EH (cell line): ENCODE data around the gene CLIC5.
A peak's percentile ranks its signal among the peaks of the same experiment; 100 is the strongest.

Experiments used
- DNase-seq: peaks from one replicate; pipeline ENCODE4 v3.0.0-alpha.2; 2015; ENCODE audit warnings: low read depth

The CLIC5 gene

GRCh38 chr6:46015119-46015968, at the start of gene CLIC5:
CLIC5 (minus strand) TSS chr6:46015860; CDS start chr6:46015542, 318 bp downstream.
- no peak for DNase-seq

GRCh38 chr6:46062991-46063390, 47.3 kb upstream of the CLIC5 start:
- no peak for DNase-seq

DNA sequence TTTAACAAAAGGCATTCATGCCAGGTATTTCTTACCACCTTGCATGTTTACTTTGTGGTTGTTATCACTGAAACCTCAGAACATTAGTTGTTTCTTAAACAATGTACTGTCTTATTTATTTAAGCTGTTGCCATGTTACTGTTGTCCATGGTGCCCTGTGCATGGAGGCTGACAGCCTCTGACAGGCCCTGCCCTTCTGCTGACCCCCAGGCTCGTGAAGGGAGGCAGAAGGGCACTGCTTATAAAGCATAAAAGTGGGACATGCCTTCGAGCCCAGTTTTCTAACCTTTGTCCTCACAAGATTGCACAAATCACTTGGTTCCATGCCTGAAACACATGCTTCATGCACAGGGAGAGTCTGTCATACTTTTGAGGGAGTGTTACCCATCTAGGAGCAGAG, 46.7 kb upstream of the CLIC5 start:
- DNase-seq = no peak

DNA sequence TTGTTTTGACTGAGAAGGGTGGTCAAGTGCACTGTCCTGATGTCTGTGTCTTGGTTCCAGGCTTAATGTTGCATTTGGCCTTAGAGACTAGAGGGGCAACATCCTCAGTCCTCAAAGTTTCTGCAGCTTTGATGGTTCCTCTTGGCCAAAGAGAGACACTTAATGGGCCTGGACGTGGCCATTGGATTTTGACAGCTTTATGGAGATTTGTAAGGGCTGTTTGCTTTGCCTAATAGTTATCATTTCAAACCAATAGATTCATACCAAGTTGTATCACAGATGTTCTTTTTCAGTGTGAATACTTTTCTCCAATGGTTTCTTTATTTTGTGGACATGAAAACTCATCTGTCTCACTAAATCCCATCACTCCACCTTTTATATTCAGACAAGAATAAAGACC, 45.8 kb upstream of the CLIC5 start:
- DNase-seq = no peak

- DNase-seq = no peak
These were observed 43.9 kb upstream of the CLIC5 start for GRCh38 chr6:46059608-46060007.

DNA sequence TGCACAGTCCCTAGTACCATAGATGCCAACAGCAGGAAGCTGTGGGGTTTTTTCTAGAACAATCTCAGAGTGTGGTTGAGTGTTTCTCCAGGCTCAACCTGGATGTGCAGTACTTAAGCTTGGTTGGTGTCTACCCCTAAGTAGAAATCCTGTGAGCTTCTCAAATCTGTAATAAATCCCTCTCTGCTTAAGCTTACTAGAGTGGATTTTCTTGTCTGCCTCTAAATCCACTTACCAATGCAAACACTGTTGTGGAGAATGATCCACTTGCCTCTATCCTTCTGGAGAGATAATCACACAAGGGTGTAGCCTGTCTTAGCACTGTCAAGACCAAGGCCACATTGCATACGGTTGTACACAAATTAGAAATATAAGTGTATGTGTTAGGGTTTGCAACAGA, 43.3 kb upstream of the CLIC5 start:
- no peak for DNase-seq

DNA sequence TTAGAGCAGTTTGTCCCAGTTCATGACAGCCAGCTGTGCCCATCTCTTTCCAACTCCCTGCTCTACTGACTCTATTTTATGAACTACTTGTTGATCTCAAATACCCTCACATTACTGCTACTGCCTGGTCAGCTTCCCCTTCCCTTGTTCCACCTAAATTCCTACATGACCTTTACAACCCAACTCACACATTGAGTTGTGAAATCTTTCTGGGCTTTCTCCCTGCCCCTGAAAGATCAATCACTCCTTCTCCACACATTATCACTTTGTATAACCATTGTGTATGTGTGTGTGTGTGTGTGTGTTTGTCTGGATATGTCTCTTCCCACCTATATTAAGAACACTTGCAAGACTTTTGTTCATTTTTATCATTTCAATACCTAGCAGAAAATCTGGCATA, 42.1 kb upstream of the CLIC5 start:
- no peak for DNase-seq

DNA sequence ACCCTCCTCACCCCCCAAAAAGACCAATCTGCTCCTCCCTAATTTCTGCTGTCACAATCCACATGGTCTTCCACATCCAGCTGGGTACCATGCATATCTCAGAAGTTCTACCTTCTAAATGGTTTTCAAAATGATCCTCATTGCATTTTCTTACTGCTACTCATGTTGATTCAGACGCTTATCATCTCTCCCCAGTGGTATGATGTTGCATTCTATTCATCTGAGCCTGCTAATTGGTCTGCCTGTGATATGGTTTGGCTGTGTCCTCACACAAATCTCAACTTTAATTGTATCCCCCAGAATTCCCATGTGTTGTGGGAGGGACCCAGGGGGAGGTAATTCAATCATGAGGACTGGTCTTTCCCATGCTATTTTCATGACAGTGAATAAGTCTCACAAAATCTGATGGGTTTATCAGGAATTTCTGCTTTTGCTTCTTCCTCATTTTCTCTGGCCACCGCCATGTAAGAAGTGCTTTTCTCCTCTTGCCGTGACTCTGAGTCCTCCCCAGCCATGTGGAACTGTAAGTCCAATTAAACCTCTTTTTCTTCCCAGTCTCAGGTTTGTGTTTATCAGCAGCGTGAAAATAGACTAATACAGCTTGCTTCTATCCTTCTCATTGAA, 41.4 kb upstream of the CLIC5 start:
- DNase-seq = no peak

DNA sequence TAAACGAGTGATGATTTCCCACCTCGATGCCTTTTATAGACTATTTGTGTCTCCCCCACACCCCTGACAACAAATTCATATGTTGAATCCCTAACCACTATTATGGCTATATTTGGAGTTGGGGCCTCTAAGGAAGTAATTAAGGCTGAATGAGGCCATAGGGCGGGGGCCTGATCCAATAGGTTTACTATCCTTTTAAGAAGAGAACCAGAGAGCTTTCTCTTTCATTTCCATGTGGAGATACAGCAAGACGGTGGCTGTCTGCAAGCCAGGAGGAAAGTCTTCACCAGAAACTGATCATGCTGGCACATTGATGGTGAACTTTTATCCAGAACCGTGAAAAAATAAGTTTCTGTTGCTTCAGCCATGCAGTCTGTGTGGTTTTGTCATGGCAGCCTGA, 38.9 kb upstream of the CLIC5 start:
- DNase-seq = no peak

DNA sequence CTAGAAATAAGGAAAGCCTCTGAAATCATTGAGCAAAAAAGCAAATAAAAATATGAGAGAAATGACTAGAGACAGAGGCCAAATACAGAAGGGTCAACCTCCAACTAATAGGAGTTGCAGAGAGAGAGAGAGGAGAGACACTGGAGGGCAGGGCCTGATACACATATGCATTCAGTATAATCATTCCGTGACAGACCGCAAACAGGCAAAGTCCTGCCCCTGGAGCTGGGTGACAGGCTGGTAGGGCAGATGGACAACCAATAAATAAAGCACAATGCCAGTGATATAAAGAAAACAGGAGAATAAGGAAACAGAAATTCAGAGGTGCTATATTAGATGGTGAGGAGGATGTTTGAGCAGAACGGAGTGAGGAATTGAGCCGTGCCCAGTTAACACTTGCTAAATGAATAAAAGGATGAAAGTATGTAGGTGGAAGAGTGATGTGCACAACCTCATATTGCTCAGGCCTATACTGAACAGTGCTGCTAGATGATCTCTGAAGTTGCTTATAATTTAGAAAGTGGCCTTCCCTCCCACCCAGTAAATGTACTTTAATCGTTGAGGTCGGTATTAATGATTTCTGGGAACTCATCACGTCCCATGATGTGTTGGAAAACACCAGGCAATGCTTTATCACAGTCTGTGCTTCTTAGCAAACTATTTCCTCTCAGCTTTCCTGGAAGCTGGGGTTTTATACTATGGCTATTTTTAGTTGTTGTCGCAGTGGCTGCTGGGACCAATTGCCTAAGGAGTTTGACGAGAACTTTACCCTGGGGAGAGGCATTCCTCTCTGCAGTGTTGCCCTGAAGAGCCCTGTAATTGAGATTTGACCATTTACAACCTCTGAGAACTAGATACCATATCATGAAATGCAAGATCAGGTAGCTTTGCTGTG, 37.6 kb upstream of the CLIC5 start:
- DNase-seq = peak; percentile 39

- no peak for DNase-seq
These were observed 36.8 kb upstream of the CLIC5 start for GRCh38 chr6:46052479-46052878.

DNA sequence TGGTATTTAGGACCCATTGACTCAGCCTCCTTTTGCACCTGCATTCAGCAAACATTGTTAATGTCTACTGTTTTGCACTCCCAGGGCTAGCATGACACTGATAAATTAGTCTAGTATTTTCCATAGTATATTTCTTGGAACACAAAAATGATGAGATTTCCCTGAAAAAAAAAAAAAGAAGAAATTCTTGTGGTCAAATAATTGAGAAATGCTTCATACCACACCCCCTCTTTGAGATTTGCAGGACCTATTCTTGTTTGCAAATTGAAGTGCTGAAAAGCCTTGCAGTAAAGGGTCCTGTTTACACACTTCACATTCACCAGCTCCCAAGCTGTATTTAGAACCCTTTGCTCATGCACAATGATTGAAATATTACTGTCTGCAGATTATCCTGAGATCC, 36.3 kb upstream of the CLIC5 start:
- peak; percentile 5 for DNase-seq

GRCh38 chr6:46050845-46051405, 35.3 kb upstream of the CLIC5 start:
- DNase-seq = no peak

- DNase-seq = no peak
These were observed 33.1 kb upstream of the CLIC5 start for GRCh38 chr6:46048646-46049297.

- no peak for DNase-seq
These were observed 31.0 kb upstream of the CLIC5 start for GRCh38 chr6:46046558-46047174.

DNA sequence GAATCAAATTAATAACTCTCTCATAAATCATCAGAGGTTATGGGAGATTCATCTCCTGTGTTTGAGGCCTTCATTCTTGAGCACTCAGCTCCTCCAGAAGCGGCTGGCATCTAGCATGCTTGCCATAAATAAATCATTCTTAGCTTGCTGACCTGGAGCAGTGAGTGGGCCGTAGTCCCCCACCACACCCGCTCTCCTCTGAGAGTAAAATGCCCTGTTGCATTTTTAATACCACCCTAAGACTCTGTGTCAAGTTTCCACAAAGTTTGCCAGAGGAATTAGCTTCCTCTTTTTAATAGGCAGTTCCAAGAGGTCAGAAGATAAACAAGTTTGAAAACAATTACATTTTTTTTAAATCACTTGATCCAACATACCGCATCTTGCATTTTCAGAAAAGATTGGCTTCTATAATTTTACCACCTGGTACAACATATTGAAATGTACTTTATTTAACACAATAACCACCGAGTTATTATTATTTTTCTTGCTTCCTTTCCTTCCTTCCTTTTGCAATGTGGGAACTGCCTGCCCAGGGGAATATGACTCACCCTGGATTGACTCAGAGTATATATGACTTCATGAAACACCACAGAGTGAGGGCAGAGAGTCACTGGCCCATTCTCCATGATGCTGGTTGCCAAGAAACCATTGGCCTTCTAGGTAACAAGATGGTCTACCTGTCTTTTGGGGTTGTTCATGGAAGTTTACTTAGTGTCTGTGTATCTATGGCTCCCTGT, 29.4 kb upstream of the CLIC5 start:
- DNase-seq = peak; percentile 71

- peak; percentile 47 for DNase-seq
These were observed 26.8 kb upstream of the CLIC5 start for GRCh38 chr6:46042355-46042999.

GRCh38 chr6:46040288-46040687, 24.6 kb upstream of the CLIC5 start:
- no peak for DNase-seq

DNA sequence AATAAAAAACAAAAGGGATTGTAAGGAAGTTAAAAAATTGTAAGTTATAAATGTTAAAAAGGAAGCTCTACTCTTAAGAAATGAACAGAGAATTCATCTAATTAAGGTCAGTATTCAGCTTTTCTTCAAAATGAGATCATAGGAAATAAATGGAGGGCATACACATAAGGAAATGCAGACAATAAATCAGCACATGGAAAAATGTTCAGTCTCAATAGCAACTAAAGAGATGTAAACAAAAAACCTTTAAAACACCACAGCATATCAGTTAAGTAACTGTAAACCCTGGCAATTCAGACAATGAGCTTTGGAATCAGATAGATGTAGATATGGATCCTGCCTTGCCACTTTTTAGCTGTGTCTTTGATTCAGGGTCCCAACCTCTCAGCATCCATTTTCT, 24.0 kb upstream of the CLIC5 start:
- no peak for DNase-seq

GRCh38 chr6:46036911-46037310, 21.3 kb upstream of the CLIC5 start:
- DNase-seq = no peak
